Tibial nerve (tissue), 4 donors: ENCODE measurements around the gene VWC2. TPM values are rescaled to one million over a fixed set of nuclear protein-coding genes. Genes with fewer than 3 reads are reported as not detected.

Source experiments
- DNase-seq, 2 donors: peaks; one replicate each; pipeline ENCODE4 v3.0.0-alpha.2; 2019; ENCODE audit warnings: low spot score in 2 of 2
- H3K27ac ChIP-seq, 4 donors: fragments of 200-600 bp; sonication (generic) in 3 of 4; one replicate each; pipeline ENCODE4 v1.5.1; 2017 to 2019; ENCODE audit warnings: mild to moderate bottlenecking in 1 of 4
- H3K27me3 ChIP-seq, 2 donors: fragments of 200-600 bp; sonication (generic) in 1 of 2; one replicate each; pipeline versions ENCODE4 v1.5.1 to v1.6.0; 2017 to 2019
- H3K36me3 ChIP-seq, 3 donors: fragments of 200-600 bp; sonication (generic); one replicate each; pipeline ENCODE4 v1.5.1; 2018 to 2019
- H3K4me1 ChIP-seq, 4 donors: fragments of 200-600 bp; sonication (generic) in 3 of 4; one replicate each; pipeline ENCODE4 v1.5.1; 2017 to 2019
- H3K4me3 ChIP-seq, 4 donors: fragments of 200-600 bp; sonication (generic) in 3 of 4; one replicate each; pipeline ENCODE4 v1.5.1; 2017 to 2019; ENCODE audit warnings: mild to moderate bottlenecking in 1 of 4, moderate library complexity in 1 of 4
- H3K9me3 ChIP-seq, 4 donors: fragments of 200-600 bp; sonication (generic) in 3 of 4; one replicate each; pipeline ENCODE4 v1.5.1; 2017 to 2019
- CTCF ChIP-seq, 5 experiments: fragments of 200-600 bp in 3 of 5; fragments of 450-650 bp in 2 of 5; sonication (generic) in 3 of 5; IDR thresholded peaks; one replicate each; pipeline ENCODE4 v1.5.1; 2016 to 2019; ENCODE audit warnings: antibody characterized with exemption in 5 of 5, mild to moderate bottlenecking in 3 of 5, moderate library complexity in 2 of 5
- EP300 ChIP-seq, 2 donors: sonication (generic); formaldehyde crosslinking; IDR thresholded peaks; one replicate each; pipeline ENCODE4 v1.6.1; 2017; ENCODE audit warnings: antibody characterized with exemption in 2 of 2, mild to moderate bottlenecking in 1 of 2
- POLR2A ChIP-seq, 2 donors: fragments of 450-650 bp; IDR thresholded peaks; one replicate each; pipeline ENCODE4 v1.6.1; 2017; ENCODE audit warnings: antibody characterized with exemption in 2 of 2, mild to moderate bottlenecking in 2 of 2, moderate library complexity in 2 of 2
- WGBS, 2 donors: methylation state at CpG; one replicate each; pipeline ENCODE4 v1.1.5; 2018; 5-methylcytosine and 5-hydroxymethylcytosine counted together
- total RNA-seq, 4 donors: library from RNA; depleted of rRNA; stranded (reverse); fragments of >200 nt; gene quantifications; one replicate each; pipeline ENCODE4 v1.1.0, GENCODE V29; 2016

Gene VWC2
- total RNA-seq, 4 donors from 2014 or later = under 0.01 to 0.20 (median under 0.01) TPM

- Histone ChIP-seq H3K36me3 (no peaks in the 10 kb centered on the region), H3K27me3 (no peaks in the 10 kb centered on the region), H3K27ac (no peak overlapping the region), H3K9me3 (peaks cover 0 to 8% (median 0%) of the 10 kb centered on the region in 4 donors), H3K4me3 (no peak overlapping the region), H3K4me1 (no peaks in the 10 kb centered on the region)
- WGBS, 2 donors = 79 to 80% methylated on average over 10 of the region's 10 CpGs
- no peak for DNase-seq
- TF ChIP-seq POLR2A (IDR thresholded peaks at IDR 0.05) = no peak
- no peak for TF ChIP-seq CTCF (IDR thresholded peaks at IDR 0.05)
- no peak for TF ChIP-seq EP300 (IDR thresholded peaks at IDR 0.05)
Observed at GRCh38 chr7:49866076-49866735, 92.8 kb downstream of the VWC2 start.

GRCh38 chr7:49866910-49867309 lies 93.5 kb downstream of the VWC2 start:
- Histone ChIP-seq H3K27ac (no peak overlapping the region), H3K9me3 (peaks cover 0 to 8% (median 0%) of the 10 kb centered on the region in 4 donors), H3K27me3 (no peaks in the 10 kb centered on the region), H3K4me3 (no peak overlapping the region), H3K36me3 (no peaks in the 10 kb centered on the region), H3K4me1 (no peaks in the 10 kb centered on the region)
- WGBS, 2 donors = 47 to 50% methylated on average over 5 of the region's 5 CpGs
- TF ChIP-seq EP300 (IDR thresholded peaks at IDR 0.05) (no peak), CTCF (IDR thresholded peaks at IDR 0.05) (no peak), POLR2A (IDR thresholded peaks at IDR 0.05) (no peak)
- no peak for DNase-seq

- DNase-seq = no peak
- WGBS, 2 donors = 85 to 93% methylated on average over 1 of the region's 1 CpG
Observed at GRCh38 chr7:49873420-49873819, 100.0 kb downstream of the VWC2 start.

DNA sequence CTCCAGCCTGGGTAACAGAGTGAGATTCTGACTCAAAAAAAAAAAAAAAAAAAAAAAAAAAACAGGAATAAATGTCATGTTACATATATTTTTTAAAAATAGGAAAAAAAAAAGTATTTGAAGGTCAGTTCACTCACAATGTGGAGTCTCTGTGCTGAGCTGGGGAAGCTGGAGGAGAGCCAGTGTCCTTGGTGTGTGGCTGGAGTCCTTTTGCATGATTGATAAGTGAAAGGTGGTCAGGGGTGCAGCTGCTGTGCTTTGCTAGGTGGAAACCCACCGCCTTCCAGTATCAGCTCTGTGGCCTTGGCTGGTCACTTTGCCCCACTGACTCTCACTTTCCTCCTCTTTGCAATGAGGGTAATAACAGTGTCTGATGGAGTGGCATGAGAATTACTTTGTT lies 101.9 kb downstream of the VWC2 start:
- H3K27ac ChIP-seq = no peak overlapping the region
- WGBS, 2 donors = 92 to 93% methylated on average over 1 of the region's 1 CpG
- peaks cover 0 to 8% (median 0%) of the 10 kb centered on the region in 4 donors for H3K9me3 ChIP-seq
- TF ChIP-seq EP300 (IDR thresholded peaks at IDR 0.05) (no peak), POLR2A (IDR thresholded peaks at IDR 0.05) (no peak), CTCF (IDR thresholded peaks at IDR 0.05) (no peak)
- H3K27me3 ChIP-seq = no peaks in the 10 kb centered on the region
- no peaks in the 10 kb centered on the region for H3K4me1 ChIP-seq
- H3K36me3 ChIP-seq = no peaks in the 10 kb centered on the region
- no peak for DNase-seq
- no peak overlapping the region for H3K4me3 ChIP-seq

More at GRCh38 chr7:49873420-49873819, 100.0 kb downstream of the VWC2 start:
- peaks cover 0 to 8% (median 0%) of the 10 kb centered on the region in 4 donors for H3K9me3 ChIP-seq
- no peak overlapping the region for H3K27ac ChIP-seq
- no peak overlapping the region for H3K4me3 ChIP-seq
- TF ChIP-seq CTCF (IDR thresholded peaks at IDR 0.05) (no peak), POLR2A (IDR thresholded peaks at IDR 0.05) (no peak), EP300 (IDR thresholded peaks at IDR 0.05) (no peak)
- no peaks in the 10 kb centered on the region for H3K27me3 ChIP-seq
- no peaks in the 10 kb centered on the region for H3K4me1 ChIP-seq
- H3K36me3 ChIP-seq = no peaks in the 10 kb centered on the region

- no peak overlapping the region for H3K27ac ChIP-seq
Observed at GRCh38 chr7:49876202-49876601, 102.8 kb downstream of the VWC2 start.

More at GRCh38 chr7:49876202-49876601, 102.8 kb downstream of the VWC2 start:
- TF ChIP-seq CTCF (IDR thresholded peaks at IDR 0.05) (no peak), POLR2A (IDR thresholded peaks at IDR 0.05) (no peak), EP300 (IDR thresholded peaks at IDR 0.05) (no peak)
- H3K36me3 ChIP-seq = no peaks in the 10 kb centered on the region
- H3K27me3 ChIP-seq = no peaks in the 10 kb centered on the region
- H3K4me1 ChIP-seq = no peaks in the 10 kb centered on the region
- no peaks in the 10 kb centered on the region for H3K9me3 ChIP-seq
- no peak overlapping the region for H3K4me3 ChIP-seq
- WGBS, 2 donors = 91% methylated on average over 3 of the region's 3 CpGs
- DNase-seq = no peak
